GM19452 (cell line): ENCODE results near the gene NECAB2.

Experiments used
- ATAC-seq: cut with Tn5 transposase; IDR thresholded peaks from one replicate; pipeline ENCODE4 v1.9.1; 2021; ENCODE audit not compliant: unreplicated experiment

NECAB2 gene

GRCh38 chr16:84042308-84042878 is 74.3 kb downstream of the NECAB2 start, which contains the start of gene SLC38A8:
Gene SLC38A8, minus strand, starts transcription at chr16:84042795. Its CDS starts 638 bp downstream, at chr16:84042157.
- ATAC-seq = no peak

- ATAC-seq = no peak
Observed at GRCh38 chr16:84042879-84043485, 74.9 kb downstream of the NECAB2 start.

- ATAC-seq = no peak
Observed at GRCh38 chr16:84043486-84044117, 75.6 kb downstream of the NECAB2 start.

GRCh38 chr16:84044118-84044488 is 76.1 kb downstream of the NECAB2 start:
- ATAC-seq = no peak

- ATAC-seq = no peak
Observed at GRCh38 chr16:84045001-84045817, 77.2 kb downstream of the NECAB2 start.

- no peak for ATAC-seq
Observed at GRCh38 chr16:84045818-84046470, 77.9 kb downstream of the NECAB2 start.

GRCh38 chr16:84047206-84047605 is 79.2 kb downstream of the NECAB2 start:
- ATAC-seq = no peak

- ATAC-seq = no peak
Observed at GRCh38 chr16:84047626-84048025, 79.6 kb downstream of the NECAB2 start.

- ATAC-seq = no peak
Observed at GRCh38 chr16:84048270-84048669, 80.2 kb downstream of the NECAB2 start.

- no peak for ATAC-seq
Observed at GRCh38 chr16:84048871-84049270, 80.8 kb downstream of the NECAB2 start.

- no peak for ATAC-seq
Observed at GRCh38 chr16:84049403-84050060, 81.5 kb downstream of the NECAB2 start.

- no peak for ATAC-seq
Observed at GRCh38 chr16:84050316-84050715, 82.3 kb downstream of the NECAB2 start.

GRCh38 chr16:84052071-84052622 is 84.1 kb downstream of the NECAB2 start:
- no peak for ATAC-seq
